Heart right ventricle (tissue), 16 donors: ENCODE data around the gene HLA-DOB. TPM values are rescaled to one million over a fixed set of nuclear protein-coding genes. Genes with fewer than 3 reads are reported as not detected.

Experiments
- ATAC-seq, 8 donors: fragments of 200-7000 bp; cut with Tn5 transposase; one replicate each; pipeline ENCODE4 v1.9.1; 2020; ENCODE audit warnings: mild to moderate bottlenecking in 8 of 8, moderate library complexity in 8 of 8, moderate number of reproducible peaks in 1 of 8
- DNase-seq, 2 donors: peaks; one replicate each; pipeline ENCODE4 v3.0.0-alpha.2; 2020
- H3K27ac ChIP-seq, 10 donors: fragments of 200-600 bp; sonication (generic) in 2 of 10; one replicate each; pipeline versions ENCODE4 v1.5.0 to v1.8.0; 2020 to 2022; ENCODE audit warnings: mild to moderate bottlenecking in 3 of 10
- H3K27me3 ChIP-seq, 7 donors: fragments of 200-600 bp; one replicate each; pipeline ENCODE4 v1.8.0; 2021 to 2022; ENCODE audit warnings: mild to moderate bottlenecking in 2 of 7
- H3K36me3 ChIP-seq, 9 donors: fragments of 200-600 bp; sonication (generic) in 1 of 9; one replicate each; pipeline versions ENCODE4 v1.5.0 to v1.8.0; 2020 to 2022; ENCODE audit warnings: mild to moderate bottlenecking in 2 of 9
- H3K4me1 ChIP-seq, 9 donors: fragments of 200-600 bp; sonication (generic) in 1 of 9; one replicate each; pipeline versions ENCODE4 v1.5.0 to v1.8.0; 2020 to 2022; ENCODE audit warnings: mild to moderate bottlenecking in 4 of 9
- H3K4me3 ChIP-seq, 10 donors: fragments of 200-600 bp; sonication (generic) in 2 of 10; one replicate each; pipeline versions ENCODE4 v1.5.0 to v1.8.0; 2020 to 2022; ENCODE audit warnings: mild to moderate bottlenecking in 7 of 10, moderate library complexity in 2 of 10
- H3K9me3 ChIP-seq, 11 donors: fragments of 200-600 bp in 10 of 11; sonication (generic) in 2 of 11; one replicate each; pipeline versions ENCODE4 v1.5.0 to v1.8.0; 2013 to 2022; ENCODE audit warnings: mild to moderate bottlenecking in 2 of 11, control low read depth in 1 of 11, moderate library complexity in 1 of 11
- CTCF ChIP-seq, 9 donors: fragments of 200-600 bp; sonication (generic) in 2 of 9; IDR thresholded peaks; one replicate each; pipeline versions ENCODE4 v1.5.0 to v1.8.0; 2021 to 2022; ENCODE audit warnings: antibody characterized with exemption in 9 of 9, mild to moderate bottlenecking in 5 of 9, moderate library complexity in 1 of 9
- WGBS, 2 donors: extraction: QIAGEN DNeasy Blood & Tissue Kit; methylation state at CpG; one replicate each; pipeline ENCODE4 v1.1.7; 2013; ENCODE audit warnings: inconsistent platforms in 1 of 2; 5-methylcytosine and 5-hydroxymethylcytosine counted together
- intact Hi-C, 10 donors: fragments of 100-400 bp; cut with DNase I; formaldehyde crosslinking; loops; one replicate each; pipeline versions ENCODE4 v1.11.1 to v1.14.2; 2022
- polyA plus RNA-seq, 2 donors: library from polyadenylated mRNA; stranded (reverse); fragments of 200-250 nt; gene quantifications; one replicate each; pipeline ENCODE4 v1.2.3, GENCODE V29; 2013
- total RNA-seq, 10 donors: library from RNA; stranded (reverse); fragmentation: NEBNext Ultra II Directional in 3 of 10; extraction: Animal tissue kit (Norgen Biotek cat#: 25700) in 3 of 10; gene quantifications; one replicate each; pipeline versions ENCODE4 v1.2.1 to v1.2.4, GENCODE V29; 2021 to 2023
- donor health status: Arrhythmogenic right ventricular cardiomyopathy.
- donor health status: ischemic (EF 13 %, LVEDD 7.1; RV severe dilation, severe dysfunction).
- donor health status: healthy with polysubstance abuse.
- donor health status: DM: no; HTN: yes; CAD: no.
- donor health status: DM: no; HTN: no; CAD: no.
- donor health status: ischemic (EF 25% LVEDD 6.9; RV normal size, moderate dysfunction).
- donor health status: ischemic (EF 25% LVEDD 5.7; RV mildly dilated, moderate dysfunction).
- donor health status: healthy.
- donor health status: DM: yes; HTN: yes; CAD: no.
- donor health status: Ischemic cardiomyopathy.
- donor health status: ischemic (EF 35%, LVEDD 5.7; RV mildly dilated, moderate dysfunction).
- donor health status: nonischemic (EF 11% LVEDD 7.7; RV severe dilation, severe dysfunction).
- donor health status: DM: yes; HTN: yes; CAD: no.
- donor health status: PGD.
- donor health status: ischemic (EF 29% LVEDD 5.4; RV normal size, mild dysfunction).
- donor health status: nonischemic (EF 23%, LVEDD 6.1; RV moderate dilation, normal function).

The HLA-DOB gene
- total and polyA plus RNA-seq, 12 donors: 0.21 to 2.1 (median 0.48) TPM; not detected in 2

GRCh38 chr6:32852018-32852843 is 35.4 kb upstream of the HLA-DOB start:
- peaks cover 0 to 79% (median 36%) of the 10 kb centered on the region in 9 donors for H3K4me1 ChIP-seq
- no peaks in the 10 kb centered on the region for H3K27me3 ChIP-seq
- H3K4me3 ChIP-seq: peak overlapping the region; percentile 67 to 99 (median 92)
- no peak for TF ChIP-seq CTCF (IDR thresholded peaks at IDR 0.05)
- H3K27ac ChIP-seq: peak overlapping the region; percentile 95 to 99 (median 98)
- 42 to 53% methylated on average over 23 of the region's 23 CpGs for WGBS, 2 donors
- H3K9me3 ChIP-seq: no peaks in the 10 kb centered on the region
- ATAC-seq (peak in 2 of 8 donors; percentile 6 to 7), DNase-seq (peak in 1 of 2 donors; percentile 52)
- peaks cover 0 to 62% (median 31%) of the 10 kb centered on the region in 9 donors for H3K36me3 ChIP-seq
- intact Hi-C loops: loop anchor here in 4 of 10 donors (1.0 to 2.0 kb wide), 2 partner anchors 8 to 13 kb away; partner anchors contain the start of genes TAP2 (in 3 of the 4) and PSMB8 (in 1 of the 4)

DNA sequence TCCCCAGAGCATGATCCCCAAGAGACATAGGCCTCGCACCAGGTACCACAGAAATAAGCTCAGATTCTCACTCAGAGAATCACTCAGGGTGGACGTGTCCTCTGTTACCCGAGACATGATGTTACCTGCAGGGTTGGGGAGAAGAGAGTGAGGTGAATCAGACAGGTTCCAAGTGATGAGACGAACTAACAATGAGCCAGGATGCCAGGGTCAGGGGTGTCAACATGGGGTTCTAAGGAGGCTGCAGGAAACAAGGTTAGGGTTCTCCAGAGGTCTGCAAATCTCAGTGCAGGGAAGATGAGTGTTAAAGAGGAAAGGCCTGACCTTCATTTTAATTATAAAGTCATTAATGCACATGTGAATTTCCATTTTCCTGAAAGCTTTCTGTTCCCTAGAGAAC is 34.2 kb upstream of the HLA-DOB start:
- Histone ChIP-seq H3K4me1 (peaks cover 0 to 80% (median 45%) of the 10 kb centered on the region in 9 donors), H3K27ac (peak overlapping the region in 3 of 10 donors; percentile 95 to 99 (median 98))
- 88 to 92% methylated on average over 4 of the region's 4 CpGs for WGBS, 2 donors

DNA sequence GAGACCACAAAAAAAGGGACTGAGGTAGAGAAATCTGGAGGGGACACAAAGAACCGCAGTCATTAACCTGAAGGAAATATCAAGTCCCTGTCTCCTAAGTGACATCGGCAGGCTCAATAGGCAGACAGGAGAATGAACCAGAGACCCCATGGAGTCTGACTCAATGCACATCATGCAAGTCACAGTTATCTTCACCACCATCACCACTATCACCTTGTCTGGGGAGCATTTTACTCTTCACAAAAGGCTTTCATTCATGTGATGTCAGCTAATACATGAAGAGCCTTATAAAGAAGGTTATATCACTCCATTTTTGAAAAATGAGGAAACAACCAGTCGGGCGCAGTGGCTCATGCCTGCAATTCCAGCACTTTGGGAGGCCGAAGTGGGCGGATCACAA is 32.3 kb upstream of the HLA-DOB start:
- H3K36me3 ChIP-seq: peaks cover 0 to 75% (median 49%) of the 10 kb centered on the region in 9 donors
- H3K4me1 ChIP-seq: peaks cover 5 to 79% (median 37%) of the 10 kb centered on the region in 9 donors
- ATAC-seq (no peak), DNase-seq (no peak)
- peak overlapping the region in 1 of 10 donors; percentile 31 for H3K27ac ChIP-seq
- intact Hi-C loops: no loop called here
- no peak overlapping the region for H3K4me3 ChIP-seq
- H3K9me3 ChIP-seq: no peaks in the 10 kb centered on the region
- H3K27me3 ChIP-seq: no peaks in the 10 kb centered on the region
- 78 to 79% methylated on average over 6 of the region's 6 CpGs for WGBS, 2 donors
- no peak for TF ChIP-seq CTCF (IDR thresholded peaks at IDR 0.05)

More for the DNA sequence above, 34.2 kb upstream of the HLA-DOB start:
- no peaks in the 10 kb centered on the region for H3K9me3 ChIP-seq
- peaks cover 0 to 62% (median 43%) of the 10 kb centered on the region in 9 donors for H3K36me3 ChIP-seq
- H3K27me3 ChIP-seq: no peaks in the 10 kb centered on the region
- DNase-seq (no peak), ATAC-seq (no peak)
- intact Hi-C loops: no loop called here
- H3K4me3 ChIP-seq: peak overlapping the region in 1 of 10 donors; percentile 95
- no peak for TF ChIP-seq CTCF (IDR thresholded peaks at IDR 0.05)

- intact Hi-C loops: no loop called here
- H3K27me3 ChIP-seq: no peaks in the 10 kb centered on the region
These were observed 31.0 kb upstream of the HLA-DOB start for GRCh38 chr6:32847795-32848194.

More at GRCh38 chr6:32847795-32848194, 31.0 kb upstream of the HLA-DOB start:
- ATAC-seq (no peak), DNase-seq (no peak)
- no peak for TF ChIP-seq CTCF (IDR thresholded peaks at IDR 0.05)
- Histone ChIP-seq H3K4me3 (no peak overlapping the region), H3K4me1 (peaks cover 5 to 86% (median 40%) of the 10 kb centered on the region in 9 donors), H3K36me3 (peaks cover 0 to 75% (median 49%) of the 10 kb centered on the region in 9 donors), H3K27ac (peak overlapping the region in 1 of 10 donors; percentile 3), H3K9me3 (no peaks in the 10 kb centered on the region)
- WGBS, 2 donors: 89 to 91% methylated on average over 8 of the region's 8 CpGs
